ENCODE results near the gene WNT11.

Gene WNT11

DNA sequence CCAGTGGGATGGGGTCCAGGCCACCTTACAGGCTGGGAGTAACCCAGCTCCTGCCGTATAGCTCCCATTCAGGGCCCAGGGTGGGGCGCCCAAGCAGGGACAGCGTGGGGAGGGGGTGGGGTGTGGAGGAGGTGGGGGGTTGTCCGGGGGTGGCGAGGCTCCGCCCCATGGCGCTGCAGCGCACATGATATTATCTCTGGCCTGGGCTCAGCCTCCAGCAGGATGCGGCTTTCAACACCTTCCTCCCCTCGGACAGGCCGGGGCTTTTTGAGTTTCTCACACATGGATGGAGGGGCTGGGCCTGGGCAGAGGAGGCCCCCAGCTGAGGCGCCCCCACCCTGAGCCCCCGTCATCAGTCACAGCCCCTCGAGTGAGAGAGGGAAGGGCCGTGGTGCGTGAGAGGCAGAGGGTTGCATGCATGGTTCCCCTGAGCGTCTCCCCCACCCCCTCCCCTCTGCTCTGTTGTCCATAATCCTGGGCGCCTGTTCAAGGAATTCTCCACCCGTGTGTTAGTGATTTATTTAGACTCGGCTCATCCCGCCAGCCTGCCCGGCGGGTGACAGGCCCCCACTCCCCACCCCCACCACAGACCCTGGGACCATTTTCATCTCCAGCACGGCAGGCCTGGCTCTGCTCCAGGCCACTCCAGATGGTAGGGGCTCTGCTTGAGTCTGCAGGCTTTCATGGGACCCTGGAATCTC, 44.9 kb downstream of the WNT11 start:
- TF ChIP-seq CTCF (IDR thresholded peaks at IDR 0.05; ENCODE audit: low read length) (no peak), EZH2 (optimal IDR thresholded peaks at IDR 0.05; ENCODE audit: low read depth, low read length) (no peak), EZH2phosphoT487 (IDR thresholded peaks at IDR 0.05; ENCODE audit: low read length) (no peak)
- H3K4me2 ChIP-seq (ENCODE audit: low read depth, low read length) = no peak overlapping the region
- H3K9me3 ChIP-seq (replicated peaks; ENCODE audit: insufficient read depth, low read length) = no peaks in the 10 kb centered on the region
- no peak overlapping the region for H3K27ac ChIP-seq (ENCODE audit: low read length)
- no peaks in the 10 kb centered on the region for H3F3A ChIP-seq (ENCODE audit: insufficient read depth, low read length)
- no peak overlapping the region for H3K4me3 ChIP-seq (ENCODE audit: low read length)
- DNase-seq = no peak
- no peaks in the 10 kb centered on the region for H3K36me3 ChIP-seq (replicated peaks; ENCODE audit: insufficient read depth, low read length)
- H3K9ac ChIP-seq (ENCODE audit: low read length) = no peak overlapping the region
- no peaks in the 10 kb centered on the region for H4K20me1 ChIP-seq (ENCODE audit: insufficient read depth, low read length)
- H3K9me2 ChIP-seq (replicated peaks; ENCODE audit: insufficient read depth, low read length) = no peaks in the 10 kb centered on the region
- no peaks in the 10 kb centered on the region for H3K79me2 ChIP-seq (ENCODE audit: low read length)
- no peak overlapping the region for H2AFZ ChIP-seq (ENCODE audit: low read length)
- no peaks in the 10 kb centered on the region for H3K4me1 ChIP-seq (ENCODE audit: low read length)
- H3K27me3 ChIP-seq (replicated peaks; ENCODE audit: insufficient read depth, low read length) = no peaks in the 10 kb centered on the region

DNA sequence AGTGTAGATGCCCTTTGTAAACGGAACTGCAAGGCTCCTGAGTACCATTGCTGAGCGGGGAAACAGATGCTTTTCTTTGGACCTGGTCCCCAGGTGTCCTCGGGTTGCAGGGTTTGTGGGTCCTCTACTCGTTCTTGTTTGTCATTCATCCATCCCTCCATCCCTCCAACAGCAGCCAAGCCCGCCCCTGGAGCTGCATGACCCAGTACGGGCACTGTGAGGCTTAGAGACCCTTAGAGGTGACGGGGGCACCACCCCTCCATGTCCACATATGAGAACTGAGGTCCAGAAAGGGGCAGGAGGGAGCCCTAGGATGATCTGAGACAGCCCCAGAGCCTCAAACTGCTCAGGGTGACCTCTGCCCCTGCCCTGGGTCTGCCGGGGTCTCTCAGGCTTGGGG, 45.4 kb downstream of the WNT11 start:
- Histone ChIP-seq H3K4me3 (ENCODE audit: low read length) (no peak overlapping the region), H3K27ac (ENCODE audit: low read length) (no peak overlapping the region), H3K4me1 (ENCODE audit: low read length) (no peaks in the 10 kb centered on the region), H3F3A (ENCODE audit: insufficient read depth, low read length) (no peaks in the 10 kb centered on the region), H4K20me1 (ENCODE audit: insufficient read depth, low read length) (no peaks in the 10 kb centered on the region), H3K27me3 (replicated peaks; ENCODE audit: insufficient read depth, low read length) (no peaks in the 10 kb centered on the region), H3K9me3 (replicated peaks; ENCODE audit: insufficient read depth, low read length) (no peaks in the 10 kb centered on the region), H3K9ac (ENCODE audit: low read length) (no peak overlapping the region), H3K4me2 (ENCODE audit: low read depth, low read length) (no peak overlapping the region), H3K9me2 (replicated peaks; ENCODE audit: insufficient read depth, low read length) (no peaks in the 10 kb centered on the region), H3K79me2 (ENCODE audit: low read length) (no peaks in the 10 kb centered on the region), H3K36me3 (replicated peaks; ENCODE audit: insufficient read depth, low read length) (no peaks in the 10 kb centered on the region), H2AFZ (ENCODE audit: low read length) (no peak overlapping the region)
- no peak for TF ChIP-seq CTCF (IDR thresholded peaks at IDR 0.05; ENCODE audit: low read length)
- no peak for TF ChIP-seq EZH2 (optimal IDR thresholded peaks at IDR 0.05; ENCODE audit: low read depth, low read length)
- TF ChIP-seq EZH2phosphoT487 (IDR thresholded peaks at IDR 0.05; ENCODE audit: low read length) = no peak
- DNase-seq = no peak

DNA sequence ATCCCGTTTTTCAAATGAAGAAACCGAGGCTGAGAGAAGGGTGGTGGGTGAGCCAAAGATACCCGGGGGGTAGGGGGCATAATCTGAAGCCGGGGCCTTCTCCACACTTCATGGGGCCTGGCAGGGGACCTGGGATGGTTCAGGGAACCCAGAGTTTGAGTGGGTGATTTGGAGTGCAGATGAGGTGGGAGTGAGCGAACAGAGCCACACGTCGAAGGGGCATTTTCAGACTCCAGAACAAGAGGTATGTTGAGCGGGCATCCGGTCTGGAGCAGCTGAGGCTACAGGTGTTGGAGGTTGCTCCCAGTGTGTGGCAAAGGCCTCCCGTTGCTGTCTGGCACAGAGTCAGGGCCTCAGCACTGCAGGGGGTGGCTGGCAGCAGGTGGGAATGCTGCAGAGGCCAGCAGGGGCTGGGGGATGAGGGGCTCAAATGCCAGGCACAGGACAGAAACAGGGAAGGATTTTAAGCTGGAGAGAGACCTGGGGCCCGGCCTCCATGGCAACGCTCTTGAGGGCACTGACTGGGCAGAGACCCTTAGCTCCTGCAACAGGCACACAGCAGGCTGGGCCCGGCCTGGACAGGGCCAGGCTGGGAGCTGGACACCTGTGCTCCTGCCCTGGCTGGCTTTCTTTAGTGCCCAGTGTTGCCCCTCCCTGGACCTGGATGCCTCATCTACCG, 46.2 kb downstream of the WNT11 start:
- H3K79me2 ChIP-seq (ENCODE audit: low read length) = no peaks in the 10 kb centered on the region
- no peak overlapping the region for H3K4me2 ChIP-seq (ENCODE audit: low read depth, low read length)
- no peaks in the 10 kb centered on the region for H3K36me3 ChIP-seq (replicated peaks; ENCODE audit: insufficient read depth, low read length)
- TF ChIP-seq EZH2 (optimal IDR thresholded peaks at IDR 0.05; ENCODE audit: low read depth, low read length) = no peak
- TF ChIP-seq EZH2phosphoT487 (IDR thresholded peaks at IDR 0.05; ENCODE audit: low read length) = no peak
- TF ChIP-seq CTCF (IDR thresholded peaks at IDR 0.05; ENCODE audit: low read length) = no peak
- H3K4me1 ChIP-seq (ENCODE audit: low read length) = no peaks in the 10 kb centered on the region
- H3K27ac ChIP-seq (ENCODE audit: low read length) = no peak overlapping the region
- H4K20me1 ChIP-seq (ENCODE audit: insufficient read depth, low read length) = no peaks in the 10 kb centered on the region
- no peak overlapping the region for H3K9ac ChIP-seq (ENCODE audit: low read length)
- no peak for DNase-seq
- no peaks in the 10 kb centered on the region for H3K9me3 ChIP-seq (replicated peaks; ENCODE audit: insufficient read depth, low read length)
- H3F3A ChIP-seq (ENCODE audit: insufficient read depth, low read length) = no peaks in the 10 kb centered on the region
- no peak overlapping the region for H3K4me3 ChIP-seq (ENCODE audit: low read length)
- H3K27me3 ChIP-seq (replicated peaks; ENCODE audit: insufficient read depth, low read length) = no peaks in the 10 kb centered on the region
- H3K9me2 ChIP-seq (replicated peaks; ENCODE audit: insufficient read depth, low read length) = no peaks in the 10 kb centered on the region
- no peak overlapping the region for H2AFZ ChIP-seq (ENCODE audit: low read length)

Data from MM.1S (cell line).